Nephron (organoid): ENCODE results near the gene DGCR8.

ENCODE experiments used
- H3K27ac Mint-ChIP-seq, 3 experiments: 2 replicates each; pipeline ENCODE4 v1.8.0; 2020; ENCODE audit warnings: mixed read lengths in 3 of 3, mild to moderate bottlenecking in 2 of 3, moderate library complexity in 1 of 3
- H3K27me3 Mint-ChIP-seq: 2 replicates; pipeline ENCODE4 v1.8.0; 2021; ENCODE audit warnings: low read depth, mild to moderate bottlenecking, moderate library complexity, mixed read lengths
- H3K36me3 Mint-ChIP-seq: 2 replicates; pipeline ENCODE4 v1.8.0; 2020; ENCODE audit warnings: low read depth, mixed read lengths
- H3K4me1 Mint-ChIP-seq: 2 replicates; pipeline ENCODE4 v1.8.0; 2020; ENCODE audit warnings: mixed read lengths
- H3K4me3 Mint-ChIP-seq, 3 experiments: 2 replicates each; pipeline ENCODE4 v1.8.0; 2020; ENCODE audit warnings: mild to moderate bottlenecking in 3 of 3, mixed read lengths in 3 of 3, moderate library complexity in 2 of 3
- H3K9me3 Mint-ChIP-seq: 2 replicates; pipeline ENCODE4 v1.8.0; 2020; ENCODE audit warnings: mixed read lengths
- CTCF ChIP-seq, 3 experiments: fragments of 200-600 bp; sonication (generic); IDR thresholded peaks; one replicate each; pipeline ENCODE4 v1.5.0; 2021; ENCODE audit warnings: antibody characterized with exemption in 3 of 3; ENCODE audit not compliant: unreplicated experiment in 3 of 3

The DGCR8 gene

DNA sequence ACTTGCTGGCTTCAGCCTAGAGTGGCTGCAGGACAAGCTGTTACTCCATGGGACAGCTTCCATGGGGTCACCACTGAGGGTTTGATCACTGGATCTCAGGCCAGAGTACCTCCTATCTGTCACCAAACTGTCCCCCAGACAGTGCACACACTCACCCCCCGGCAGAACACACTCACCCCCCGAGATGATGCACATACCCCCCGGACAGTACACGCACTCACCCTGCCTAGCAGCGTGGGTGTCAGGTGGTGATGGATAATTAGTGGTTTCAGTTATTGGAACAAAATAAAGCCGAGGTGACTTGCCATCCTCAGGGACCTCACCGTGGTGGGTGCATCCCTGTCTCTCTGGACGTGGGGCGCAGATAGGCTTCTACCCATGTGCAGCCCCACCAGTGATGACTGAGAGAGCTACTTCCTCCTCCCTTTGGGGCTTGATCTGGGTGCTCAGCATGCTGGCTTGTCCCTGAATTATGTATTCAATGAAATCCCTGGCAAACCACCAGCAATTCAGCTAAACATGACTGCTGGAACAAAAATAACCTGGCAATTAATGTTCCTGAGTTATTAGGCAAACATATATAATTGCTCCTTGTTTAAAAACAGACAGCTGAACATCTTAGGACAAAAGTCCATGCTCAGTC, 40.2 kb upstream of the DGCR8 start:
- Mint-ChIP-seq H3K27me3 (no peaks in the 10 kb centered on the region), H3K4me3 (no peak overlapping the region), H3K4me1 (no peaks in the 10 kb centered on the region), H3K9me3 (no peaks in the 10 kb centered on the region), H3K36me3 (no peaks in the 10 kb centered on the region), H3K27ac (no peak overlapping the region)
- TF ChIP-seq CTCF (IDR thresholded peaks at IDR 0.05; ENCODE audit: unreplicated experiment in 3 of 3), result no peak

DNA sequence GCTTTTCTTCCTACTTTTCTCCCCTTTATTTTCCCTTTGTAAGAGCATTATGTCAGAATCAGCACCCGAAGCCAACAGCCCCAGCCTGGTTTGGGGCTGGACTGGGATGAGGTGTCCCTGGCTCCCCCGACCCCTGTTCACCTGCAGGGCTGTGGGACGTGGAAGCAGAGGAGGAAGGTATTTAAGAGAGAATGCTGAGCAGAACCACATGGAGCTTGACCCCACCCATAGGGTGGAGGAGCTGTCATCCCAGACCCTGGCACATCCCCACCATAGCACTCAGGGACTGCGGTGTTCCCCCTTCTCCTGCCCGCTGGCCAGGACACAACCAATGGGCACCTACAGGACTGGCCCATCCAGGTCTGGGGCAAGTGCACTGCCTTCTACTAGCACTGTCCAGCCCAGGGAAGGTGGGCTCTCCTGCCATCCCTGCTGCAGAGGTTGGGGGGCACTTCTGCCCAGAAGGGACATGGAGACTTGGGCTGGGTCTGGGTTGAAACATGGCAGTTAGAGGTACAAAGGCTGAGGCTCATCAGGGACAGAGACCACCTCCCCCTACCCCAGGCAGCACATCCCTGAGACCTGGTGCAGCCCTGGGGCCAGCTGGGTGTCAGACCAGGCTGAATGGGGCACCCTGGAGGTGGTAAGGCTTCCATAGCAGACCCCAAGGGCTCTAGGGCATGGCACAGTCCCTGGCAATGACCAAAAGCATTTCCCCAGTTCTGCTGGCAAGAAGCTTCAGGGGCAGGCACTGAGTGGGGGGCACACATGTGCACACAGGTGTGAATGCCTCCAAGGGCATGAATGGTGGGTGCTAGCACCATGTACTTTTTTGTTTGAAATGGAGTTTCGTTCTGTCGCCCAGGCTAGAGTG, 39.5 kb upstream of the DGCR8 start:
- H3K4me3 Mint-ChIP-seq, result no peak overlapping the region
- H3K27me3 Mint-ChIP-seq, result no peaks in the 10 kb centered on the region
- H3K27ac Mint-ChIP-seq, result no peak overlapping the region

GRCh38 chr22:20043057-20043996, 36.7 kb upstream of the DGCR8 start:
- Mint-ChIP-seq H3K27ac (no peak overlapping the region), H3K27me3 (no peaks in the 10 kb centered on the region), H3K4me3 (no peak overlapping the region), H3K4me1 (no peaks in the 10 kb centered on the region), H3K9me3 (no peaks in the 10 kb centered on the region), H3K36me3 (peaks cover 8% of the 10 kb centered on the region)
- no peak for TF ChIP-seq CTCF (IDR thresholded peaks at IDR 0.05; ENCODE audit: unreplicated experiment in 3 of 3)

More for the DNA sequence above, 39.5 kb upstream of the DGCR8 start:
- H3K9me3 Mint-ChIP-seq, result no peaks in the 10 kb centered on the region
- H3K4me1 Mint-ChIP-seq, result no peaks in the 10 kb centered on the region
- no peaks in the 10 kb centered on the region for H3K36me3 Mint-ChIP-seq
- TF ChIP-seq CTCF (IDR thresholded peaks at IDR 0.05; ENCODE audit: unreplicated experiment in 3 of 3), result no peak

- Mint-ChIP-seq H3K4me3 (no peak overlapping the region), H3K27ac (no peak overlapping the region), H3K36me3 (peaks cover 14% of the 10 kb centered on the region), H3K4me1 (no peaks in the 10 kb centered on the region), H3K27me3 (no peaks in the 10 kb centered on the region), H3K9me3 (no peaks in the 10 kb centered on the region)
- no peak for TF ChIP-seq CTCF (IDR thresholded peaks at IDR 0.05; ENCODE audit: unreplicated experiment in 3 of 3)
Observed at GRCh38 chr22:20043997-20044342, 36.1 kb upstream of the DGCR8 start.

GRCh38 chr22:20044495-20045151, 35.4 kb upstream of the DGCR8 start:
- Mint-ChIP-seq H3K27ac (no peak overlapping the region), H3K36me3 (peaks cover 18% of the 10 kb centered on the region), H3K27me3 (no peaks in the 10 kb centered on the region), H3K4me3 (no peak overlapping the region), H3K9me3 (no peaks in the 10 kb centered on the region), H3K4me1 (no peaks in the 10 kb centered on the region)
- no peak for TF ChIP-seq CTCF (IDR thresholded peaks at IDR 0.05; ENCODE audit: unreplicated experiment in 3 of 3)
